ENCODE data around the gene TMEM63A.

GRCh38 chr1:225838793-225839192, 43.4 kb downstream of the TMEM63A start:
- TF ChIP-seq CTCF (conservative IDR thresholded peaks at IDR 0.05; ENCODE audit: low read depth, low read length), result no peak
- no peak for TF ChIP-seq EZH2 (IDR thresholded peaks at IDR 0.05; ENCODE audit: low read length, unreplicated experiment)
- no peak for TF ChIP-seq EZH2phosphoT487 (IDR thresholded peaks at IDR 0.05; ENCODE audit: borderline replicate concordance, low read length)
